Activated T-cell treated with anti-CD3 and anti-CD28 coated beads, Interleukin-2, amount 50 U/mL, for 24 hours (primary cell): ENCODE data around the gene SSNA1.

Experiments
- DNase-seq: peaks from one replicate; pipeline ENCODE4 v3.0.0-alpha.2; 2020
- H3K27ac Mint-ChIP-seq: 2 replicates; pipeline ENCODE4 v1.8.0; 2020; ENCODE audit warnings: mild to moderate bottlenecking, mixed read lengths
- H3K27me3 Mint-ChIP-seq: 2 replicates; pipeline ENCODE4 v1.8.0; 2020; ENCODE audit warnings: mixed read lengths
- H3K36me3 Mint-ChIP-seq: 2 replicates; pipeline ENCODE4 v1.8.0; 2020; ENCODE audit warnings: low read depth, mixed read lengths
- H3K4me1 Mint-ChIP-seq: 2 replicates; pipeline ENCODE4 v1.8.0; 2020; ENCODE audit warnings: low read depth, mixed read lengths
- H3K4me3 Mint-ChIP-seq: 2 replicates; pipeline ENCODE4 v1.8.0; 2020; ENCODE audit warnings: mild to moderate bottlenecking, moderate library complexity, mixed read lengths
- H3K9me3 Mint-ChIP-seq: 2 replicates; pipeline ENCODE4 v1.8.0; 2020; ENCODE audit warnings: mixed read lengths

SSNA1 gene

GRCh38 chr9:137148242-137148641 is 40.2 kb upstream of the SSNA1 start:
- no peaks in the 10 kb centered on the region for H3K9me3 Mint-ChIP-seq
- DNase-seq: no peak
- no peaks in the 10 kb centered on the region for H3K36me3 Mint-ChIP-seq
- no peak overlapping the region for H3K27ac Mint-ChIP-seq
- H3K4me3 Mint-ChIP-seq: no peak overlapping the region
- H3K4me1 Mint-ChIP-seq: no peaks in the 10 kb centered on the region
- peaks cover 22% of the 10 kb centered on the region for H3K27me3 Mint-ChIP-seq

GRCh38 chr9:137148661-137149060 is 39.8 kb upstream of the SSNA1 start:
- Mint-ChIP-seq H3K4me3 (no peak overlapping the region), H3K9me3 (no peaks in the 10 kb centered on the region), H3K27me3 (peaks cover 18% of the 10 kb centered on the region), H3K36me3 (no peaks in the 10 kb centered on the region), H3K4me1 (no peaks in the 10 kb centered on the region), H3K27ac (no peak overlapping the region)
- DNase-seq: no peak

GRCh38 chr9:137149363-137149762 is 39.1 kb upstream of the SSNA1 start:
- peaks cover 13% of the 10 kb centered on the region for H3K27me3 Mint-ChIP-seq
- H3K36me3 Mint-ChIP-seq: no peaks in the 10 kb centered on the region
- H3K4me3 Mint-ChIP-seq: no peak overlapping the region
- H3K27ac Mint-ChIP-seq: no peak overlapping the region
- no peaks in the 10 kb centered on the region for H3K9me3 Mint-ChIP-seq
- DNase-seq: no peak
- H3K4me1 Mint-ChIP-seq: no peaks in the 10 kb centered on the region

- H3K36me3 Mint-ChIP-seq: no peaks in the 10 kb centered on the region
- H3K4me3 Mint-ChIP-seq: no peak overlapping the region
- no peaks in the 10 kb centered on the region for H3K9me3 Mint-ChIP-seq
- no peaks in the 10 kb centered on the region for H3K4me1 Mint-ChIP-seq
- H3K27ac Mint-ChIP-seq: no peak overlapping the region
- peaks cover 17% of the 10 kb centered on the region for H3K27me3 Mint-ChIP-seq
- no peak for DNase-seq
Measured at GRCh38 chr9:137149942-137150616, 38.4 kb upstream of the SSNA1 start.

- H3K36me3 Mint-ChIP-seq: no peaks in the 10 kb centered on the region
- H3K9me3 Mint-ChIP-seq: no peaks in the 10 kb centered on the region
- H3K4me1 Mint-ChIP-seq: no peaks in the 10 kb centered on the region
- peaks cover 23% of the 10 kb centered on the region for H3K27me3 Mint-ChIP-seq
- no peak overlapping the region for H3K4me3 Mint-ChIP-seq
- DNase-seq: peak; percentile 70
- peak overlapping the region; percentile 6 for H3K27ac Mint-ChIP-seq
Measured at GRCh38 chr9:137150617-137151457, 37.6 kb upstream of the SSNA1 start.

- H3K27me3 Mint-ChIP-seq: peaks cover 30% of the 10 kb centered on the region
- no peak overlapping the region for H3K27ac Mint-ChIP-seq
- no peaks in the 10 kb centered on the region for H3K36me3 Mint-ChIP-seq
- no peak overlapping the region for H3K4me3 Mint-ChIP-seq
- H3K9me3 Mint-ChIP-seq: no peaks in the 10 kb centered on the region
- peaks cover 11% of the 10 kb centered on the region for H3K4me1 Mint-ChIP-seq
- no peak for DNase-seq
Measured at GRCh38 chr9:137152844-137153405, 35.6 kb upstream of the SSNA1 start.

- no peak overlapping the region for H3K27ac Mint-ChIP-seq
- H3K27me3 Mint-ChIP-seq: peaks cover 64% of the 10 kb centered on the region
- no peaks in the 10 kb centered on the region for H3K9me3 Mint-ChIP-seq
- H3K4me1 Mint-ChIP-seq: peaks cover 21% of the 10 kb centered on the region
- peak overlapping the region; percentile 44 for H3K4me3 Mint-ChIP-seq
- DNase-seq: peak; percentile 74
- no peaks in the 10 kb centered on the region for H3K36me3 Mint-ChIP-seq
Measured at GRCh38 chr9:137156567-137157375, 31.7 kb upstream of the SSNA1 start.

- Mint-ChIP-seq H3K4me1 (peaks cover 22% of the 10 kb centered on the region), H3K27ac (no peak overlapping the region)
Measured at GRCh38 chr9:137157618-137158415, 30.7 kb upstream of the SSNA1 start.

GRCh38 chr9:137158625-137159024 is 29.9 kb upstream of the SSNA1 start:
- no peaks in the 10 kb centered on the region for H3K36me3 Mint-ChIP-seq
- H3K27me3 Mint-ChIP-seq: peaks cover 76% of the 10 kb centered on the region
- no peak overlapping the region for H3K4me3 Mint-ChIP-seq
- H3K4me1 Mint-ChIP-seq: peaks cover 27% of the 10 kb centered on the region
- H3K9me3 Mint-ChIP-seq: no peaks in the 10 kb centered on the region
- no peak overlapping the region for H3K27ac Mint-ChIP-seq
- DNase-seq: no peak

More at GRCh38 chr9:137157618-137158415, 30.7 kb upstream of the SSNA1 start:
- H3K36me3 Mint-ChIP-seq: no peaks in the 10 kb centered on the region
- DNase-seq: no peak
- H3K9me3 Mint-ChIP-seq: no peaks in the 10 kb centered on the region
- no peak overlapping the region for H3K4me3 Mint-ChIP-seq
- peaks cover 70% of the 10 kb centered on the region for H3K27me3 Mint-ChIP-seq

- H3K27ac Mint-ChIP-seq: no peak overlapping the region
- no peak for DNase-seq
- peaks cover 80% of the 10 kb centered on the region for H3K27me3 Mint-ChIP-seq
- H3K4me3 Mint-ChIP-seq: no peak overlapping the region
- H3K9me3 Mint-ChIP-seq: no peaks in the 10 kb centered on the region
- no peaks in the 10 kb centered on the region for H3K36me3 Mint-ChIP-seq
- peaks cover 27% of the 10 kb centered on the region for H3K4me1 Mint-ChIP-seq
Measured at GRCh38 chr9:137159105-137160053, 29.1 kb upstream of the SSNA1 start.

- no peak for DNase-seq
- no peaks in the 10 kb centered on the region for H3K36me3 Mint-ChIP-seq
- H3K27ac Mint-ChIP-seq: no peak overlapping the region
- H3K4me1 Mint-ChIP-seq: peaks cover 27% of the 10 kb centered on the region
- no peaks in the 10 kb centered on the region for H3K9me3 Mint-ChIP-seq
- peaks cover 83% of the 10 kb centered on the region for H3K27me3 Mint-ChIP-seq
- H3K4me3 Mint-ChIP-seq: no peak overlapping the region
Measured at GRCh38 chr9:137160054-137160425, 28.4 kb upstream of the SSNA1 start.

GRCh38 chr9:137160716-137161557 is 27.5 kb upstream of the SSNA1 start:
- peaks cover 27% of the 10 kb centered on the region for H3K4me1 Mint-ChIP-seq
- no peaks in the 10 kb centered on the region for H3K36me3 Mint-ChIP-seq
- H3K27me3 Mint-ChIP-seq: peaks cover 84% of the 10 kb centered on the region
- H3K27ac Mint-ChIP-seq: no peak overlapping the region
- DNase-seq: no peak
- H3K4me3 Mint-ChIP-seq: no peak overlapping the region
- no peaks in the 10 kb centered on the region for H3K9me3 Mint-ChIP-seq
